IMR-90 (cell line): Measurements from ENCODE around the gene CPNE6. TPM values are rescaled to one million over a fixed set of nuclear protein-coding genes. Genes with fewer than 3 reads are reported as not detected.

ENCODE experiments used
- ATAC-seq: fragments of 200-7000 bp; cut with Tn5 transposase; 2 replicates; pipeline ENCODE4 v1.9.1; 2020; ENCODE audit warnings: low read depth, mild to moderate bottlenecking, moderate library complexity
- BruUV-seq: library from RNA; stranded (reverse); fragments of 400-500 nt; replicated peaks from 2 replicates; lab custom pipeline; 2021; lab: Mats Ljungman, UMichigan
- CTCF ChIA-PET: fragments of 300-600 bp; formaldehyde crosslinking; extraction: SDS; loops from one replicate; lab custom pipeline; 2021; ENCODE audit warnings: antibody characterized with exemption; lab: Yijun Ruan, JAX
- POLR2A ChIA-PET: fragments of 300-600 bp; sonication (Branson Sonifier 250); formaldehyde crosslinking; loops from one replicate; lab custom pipeline; 2022; ENCODE audit warnings: antibody characterized with exemption; ENCODE audit not compliant: unreplicated experiment; lab: Charles Lee
- DNase-seq: peaks from one replicate; pipeline ENCODE4 v3.0.0; 2013
- H2AFZ ChIP-seq: replicated peaks from 2 replicates; pipeline ENCODE3; 2013; ENCODE audit warnings: low read length, mild to moderate bottlenecking; ENCODE audit not compliant: poor library complexity
- H2AK5ac ChIP-seq: 2 replicates; pipeline ENCODE4 v1.6.1; 2013; ENCODE audit warnings: low read depth, low read length, inconsistent platforms
- H2AK9ac ChIP-seq: replicated peaks from 2 replicates; pipeline ENCODE3; 2013; ENCODE audit warnings: mild to moderate bottlenecking, low read depth, low read length, moderate library complexity; ENCODE audit not compliant: poor library complexity
- H2BK120ac ChIP-seq: 2 replicates; pipeline ENCODE4 v1.6.1; 2013; ENCODE audit warnings: low read depth, low read length, inconsistent platforms
- H2BK15ac ChIP-seq: 3 replicates; pipeline ENCODE4 v1.6.1; 2013; ENCODE audit warnings: low read depth, low read length, inconsistent platforms
- H2BK20ac ChIP-seq: 2 replicates; pipeline ENCODE4 v1.6.1; 2013; ENCODE audit warnings: low read depth, mild to moderate bottlenecking, inconsistent platforms, low read length, moderate library complexity
- H2BK5ac ChIP-seq: 2 replicates; pipeline ENCODE4 v1.6.1; 2013; ENCODE audit warnings: mild to moderate bottlenecking, low read depth, low read length, inconsistent platforms; ENCODE audit not compliant: poor library complexity, severe bottlenecking
- H3K14ac ChIP-seq: replicated peaks from 2 replicates; pipeline ENCODE4 v1.6.1; 2013; ENCODE audit warnings: low read depth, low read length, inconsistent platforms
- H3K18ac ChIP-seq: 2 replicates; pipeline ENCODE4 v1.6.1; 2013; ENCODE audit warnings: low read depth, low read length, control low read depth
- H3K23ac ChIP-seq: 2 replicates; pipeline ENCODE4 v1.6.1; 2013; ENCODE audit warnings: low read depth, low read length, inconsistent platforms
- H3K27ac ChIP-seq: 2 replicates; pipeline ENCODE4 v1.5.1; 2013; ENCODE audit warnings: mild to moderate bottlenecking, control low read depth, low read length; ENCODE audit not compliant: insufficient read depth
- H3K27me3 ChIP-seq: 2 replicates; pipeline ENCODE4 v1.6.1; 2013; ENCODE audit warnings: low read length; ENCODE audit not compliant: control insufficient read depth, insufficient read depth
- H3K36me3 ChIP-seq: 2 replicates; pipeline ENCODE4 v1.6.1; 2013; ENCODE audit warnings: low read length, mixed read lengths; ENCODE audit not compliant: control insufficient read depth, insufficient read depth
- H3K4ac ChIP-seq: 2 replicates; pipeline ENCODE4 v1.6.1; 2013; ENCODE audit warnings: low read depth, low read length, inconsistent platforms
- H3K4me1 ChIP-seq: 2 replicates; pipeline ENCODE4 v1.6.1; 2013; ENCODE audit warnings: low read length, mixed read lengths; ENCODE audit not compliant: control insufficient read depth, insufficient read depth
- H3K4me2 ChIP-seq: 2 replicates; pipeline ENCODE4 v1.6.1; 2013; ENCODE audit warnings: low read depth, mild to moderate bottlenecking, control low read depth, low read length, moderate library complexity
- H3K4me3 ChIP-seq: 2 replicates; pipeline ENCODE4 v1.5.1; 2013; ENCODE audit warnings: low read depth, mild to moderate bottlenecking, control low read depth, low read length, moderate library complexity; ENCODE audit not compliant: insufficient read depth
- H3K56ac ChIP-seq: 2 replicates; pipeline ENCODE4 v1.6.1; 2013; ENCODE audit warnings: low read length, inconsistent platforms; ENCODE audit not compliant: insufficient read depth; ENCODE audit errors: extremely low read depth
- H3K79me1 ChIP-seq, 2 experiments: 2 replicates each; pipeline ENCODE4 v1.6.1; 2013; ENCODE audit warnings: low read length in 2 of 2, inconsistent platforms in 1 of 2, low read depth in 1 of 2
- H3K9ac ChIP-seq: 2 replicates; pipeline ENCODE4 v1.6.1; 2013; ENCODE audit warnings: low read depth, low read length, control low read depth
- H3K9me1 ChIP-seq: 2 replicates; pipeline ENCODE4 v1.6.1; 2013; ENCODE audit warnings: low read length, inconsistent platforms; ENCODE audit not compliant: insufficient read depth
- H3K9me3 ChIP-seq: 2 replicates; pipeline ENCODE4 v1.6.1; 2013; ENCODE audit warnings: low read length; ENCODE audit not compliant: control insufficient read depth, insufficient read depth
- H4K20me1 ChIP-seq: 2 replicates; pipeline ENCODE4 v1.6.1; 2013; ENCODE audit warnings: low read length, inconsistent platforms; ENCODE audit not compliant: insufficient read depth
- H4K5ac ChIP-seq: 2 replicates; pipeline ENCODE4 v1.6.1; 2013; ENCODE audit warnings: mild to moderate bottlenecking, low read depth, low read length, control low read depth
- H4K8ac ChIP-seq, 2 experiments: 2 replicates each; pipeline ENCODE4 v1.6.1; 2013; ENCODE audit warnings: low read depth in 2 of 2, low read length in 2 of 2, control low read depth in 1 of 2, inconsistent platforms in 1 of 2
- H4K91ac ChIP-seq: 2 replicates; pipeline ENCODE4 v1.6.1; 2013; ENCODE audit warnings: low read depth, low read length, inconsistent platforms; ENCODE audit not compliant: insufficient read depth
- BHLHE40 ChIP-seq: fragments of 150-350 bp; IDR thresholded peaks from 2 replicates; pipeline ENCODE4 v1.6.1; 2016; ENCODE audit warnings: mild to moderate bottlenecking, low read depth, low read length
- CEBPB ChIP-seq: IDR thresholded peaks from 2 replicates; pipeline ENCODE4 v1.6.1; 2012; ENCODE audit warnings: low read depth, low read length, improper control_type of control experiment
- CHD1 ChIP-seq: IDR thresholded peaks from 2 replicates; pipeline ENCODE4 v1.6.1; 2012; ENCODE audit warnings: low read depth, low read length, improper control_type of control experiment
- CTCF ChIP-seq: conservative IDR thresholded peaks from 2 replicates; pipeline ENCODE4 v1.5.1; 2012; ENCODE audit warnings: mild to moderate bottlenecking, low read depth, low read length, improper control_type of control experiment
- ELK1 ChIP-seq: fragments of 150-350 bp; IDR thresholded peaks from 2 replicates; pipeline ENCODE4 v1.6.1; 2016; ENCODE audit warnings: low read depth, mild to moderate bottlenecking, low read length, moderate library complexity, borderline replicate concordance
- MAZ ChIP-seq: IDR thresholded peaks from 2 replicates; pipeline ENCODE4 v1.6.1; 2012; ENCODE audit warnings: low read depth, mild to moderate bottlenecking, low read length, improper control_type of control experiment, moderate library complexity, borderline replicate concordance
- NFE2L2 ChIP-seq: fragments of 150-350 bp; IDR thresholded peaks from 2 replicates; pipeline ENCODE4 v1.6.1; 2016; ENCODE audit warnings: low read depth, mild to moderate bottlenecking, low read length
- POLR2A ChIP-seq: IDR thresholded peaks from 2 replicates; pipeline ENCODE4 v1.6.1; 2012; ENCODE audit warnings: mild to moderate bottlenecking, low read depth, low read length
- RCOR1 ChIP-seq: IDR thresholded peaks from 2 replicates; pipeline ENCODE4 v1.6.1; 2012; ENCODE audit warnings: mild to moderate bottlenecking, low read length, improper control_type of control experiment; ENCODE audit not compliant: insufficient replicate concordance
- RFX5 ChIP-seq: IDR thresholded peaks from 2 replicates; pipeline ENCODE4 v1.8.0; 2012; ENCODE audit warnings: low read depth, mild to moderate bottlenecking, low read length, moderate library complexity
- SMC3 ChIP-seq: fragments of 150-350 bp; IDR thresholded peaks from 2 replicates; pipeline ENCODE4 v1.6.1; 2016; ENCODE audit warnings: low read depth, mild to moderate bottlenecking, antibody characterized with exemption, low read length, moderate library complexity
- WGBS, 2 experiments: methylation state at CpG; one replicate each; pipeline versions ENCODE4 v1.1.5 to v1.1.7; 2013; ENCODE audit warnings: missing lambda C conversion rate in 2 of 2; ENCODE audit not compliant: insufficient read length in 1 of 2; ENCODE audit errors: extremely low coverage in 2 of 2; 5-methylcytosine and 5-hydroxymethylcytosine counted together
- dilution Hi-C: fragments of 300-500 bp; cut with HindIII; formaldehyde crosslinking; loops from one replicate; pipeline ENCODE4 v1.14.3; 2018; ENCODE audit warnings: low sequenced_read_pairs; ENCODE audit not compliant: unreplicated experiment
- in situ Hi-C: fragments of 300-500 bp; cut with MboI; formaldehyde crosslinking; loops from 3 replicates; pipeline ENCODE4 v1.14.3; 2019; ENCODE audit warnings: low sequenced_read_pairs, inconsistent platforms, mixed read lengths
- intact Hi-C: fragments of 100-400 bp; cut with micrococcal nuclease; formaldehyde crosslinking; loops from 2 replicates; pipeline ENCODE4 v1.10.0; 2022
- polyA plus RNA-seq, 3 experiments: library from polyadenylated mRNA; depleted of rRNA; stranded (reverse); fragments of >200 nt; gene quantifications; 2 replicates each; pipeline ENCODE4 v1.2.3, GENCODE V29; 2012; ENCODE audit warnings: low replicate concordance in 1 of 3
- total RNA-seq: library from RNA; depleted of rRNA; stranded (reverse); fragments of >200 nt; gene quantifications from 2 replicates; pipeline ENCODE4 v1.2.3, GENCODE V29; 2012
- TF ChIP-seq, protein P1 (sequence below): fragments of 150-350 bp; IDR thresholded peaks from 2 replicates; pipeline ENCODE4 v1.6.1; 2017; ENCODE audit warnings: mild to moderate bottlenecking, antibody characterized with exemption, low read length, low read depth

Gene CPNE6
- total and polyA plus RNA-seq, 2 of the 4 experiments (the other 2 are of a cell fraction), result not detected

GRCh38 chr14:24115422-24116127, 44.2 kb downstream of the CPNE6 start (continued):
- no peak for TF ChIP-seq CTCF

DNA sequence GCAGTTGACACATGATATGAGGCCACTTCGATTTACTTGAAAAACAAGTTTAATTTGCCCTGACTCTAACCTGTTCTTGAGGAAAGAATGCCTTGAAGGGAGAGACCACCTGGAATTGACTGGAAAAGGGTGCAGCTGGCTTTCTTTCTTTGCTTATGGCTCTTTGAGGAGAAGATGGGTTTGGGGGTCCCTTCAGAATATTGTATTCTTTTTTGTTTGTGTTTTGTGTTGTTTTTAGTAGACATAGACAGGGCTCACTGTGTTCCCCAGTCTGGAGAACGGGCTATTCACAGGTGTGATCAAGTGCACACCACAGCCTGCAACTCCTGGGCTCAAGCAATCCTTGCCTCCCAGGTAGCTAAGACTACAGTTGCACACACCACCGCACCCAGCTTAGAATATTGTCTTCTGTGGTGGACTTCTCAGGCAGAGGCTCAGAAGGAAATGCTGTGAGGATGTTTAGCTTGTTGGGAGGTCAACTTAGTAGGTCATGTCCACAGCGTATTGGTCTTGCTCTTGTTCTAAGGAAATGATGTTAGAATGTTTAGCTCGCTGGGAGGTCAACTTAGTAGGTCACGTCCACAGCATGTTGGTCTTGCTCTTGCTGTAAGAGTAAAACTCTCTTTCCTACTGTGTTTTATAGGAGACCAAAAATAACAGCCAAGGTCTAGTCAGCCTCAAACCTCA, 44.9 kb downstream of the CPNE6 start:
- no peak overlapping the region for H2AK5ac ChIP-seq
- H3K9me3 ChIP-seq, result no peaks in the 10 kb centered on the region
- H4K8ac ChIP-seq, result no peak overlapping the region
- no peak for DNase-seq
- H3K4me2 ChIP-seq, result no peak overlapping the region
- dilution Hi-C loops, result no loop called here
- H3K23ac ChIP-seq, result no peak overlapping the region
- no peak overlapping the region for H3K14ac ChIP-seq
- in situ Hi-C loops, result no loop called here
- no peak overlapping the region for H2AK9ac ChIP-seq
- no peak overlapping the region for H3K18ac ChIP-seq
- H3K27me3 ChIP-seq, result no peaks in the 10 kb centered on the region
- H3K4me3 ChIP-seq, result no peak overlapping the region
- no peak overlapping the region for H3K27ac ChIP-seq
- WGBS, 2 experiments, result 80% methylated on average over 1 of the region's 6 CpGs; no CpG with 5 or more reads in 1 of the 2 experiments
- peaks cover 23% of the 10 kb centered on the region for H3K36me3 ChIP-seq
- H4K5ac ChIP-seq, result no peak overlapping the region
- peaks cover 3% of the 10 kb centered on the region; the same call in 1 of the 2 replicates for H3K4me1 ChIP-seq
- H4K91ac ChIP-seq, result no peak overlapping the region
- H2AFZ ChIP-seq, result no peak overlapping the region
- ChIA-PET CTCF (no interaction called here), POLR2A (no interaction called here)
- H4K20me1 ChIP-seq, result no peaks in the 10 kb centered on the region
- H2BK5ac ChIP-seq, result no peak overlapping the region
- H2BK20ac ChIP-seq, result no peak overlapping the region
- intact Hi-C loops, result no loop called here
- peaks cover 10 to 16% of the 10 kb centered on the region in 2 experiments; a peak in 2 of 4 replicates for H3K79me1 ChIP-seq
- no TSS peak for BruUV-seq
- TF ChIP-seq BHLHE40 (no peak), SMC3 (no peak), RCOR1 (no peak), NFE2L2 (no peak), POLR2A (no peak), CEBPB (no peak), RFX5 (no peak), CHD1 (no peak), ELK1 (no peak), MAZ (no peak)
- TF ChIP-seq, protein P1, sequence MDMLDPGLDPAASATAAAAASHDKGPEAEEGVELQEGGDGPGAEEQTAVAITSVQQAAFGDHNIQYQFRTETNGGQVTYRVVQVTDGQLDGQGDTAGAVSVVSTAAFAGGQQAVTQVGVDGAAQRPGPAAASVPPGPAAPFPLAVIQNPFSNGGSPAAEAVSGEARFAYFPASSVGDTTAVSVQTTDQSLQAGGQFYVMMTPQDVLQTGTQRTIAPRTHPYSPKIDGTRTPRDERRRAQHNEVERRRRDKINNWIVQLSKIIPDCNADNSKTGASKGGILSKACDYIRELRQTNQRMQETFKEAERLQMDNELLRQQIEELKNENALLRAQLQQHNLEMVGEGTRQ, result no peak
- no peak for ATAC-seq
- H2BK15ac ChIP-seq, result no peak overlapping the region
- no peak overlapping the region for H2BK120ac ChIP-seq
- no peak overlapping the region for H3K56ac ChIP-seq
- H3K9ac ChIP-seq, result no peak overlapping the region
- no peak overlapping the region for H3K4ac ChIP-seq
- H3K9me1 ChIP-seq, result peaks cover 8% of the 10 kb centered on the region; the same call in 1 of the 2 replicates
